Lung (tissue), 12 donors: ENCODE results near the gene NPEPL1. TPM values are rescaled to one million over a fixed set of nuclear protein-coding genes. Genes with fewer than 3 reads are reported as not detected.

Experiments
- ATAC-seq: fragments of 200-7000 bp; cut with Tn5 transposase; one replicate; pipeline ENCODE4 v1.9.1; 2020; ENCODE audit warnings: moderate number of reproducible peaks; ENCODE audit not compliant: insufficient read depth, low FRiP score
- DNase-seq, 3 donors: peaks; one replicate each; pipeline ENCODE4 v3.0.0-alpha.2; 2013 to 2017
- H3K27ac ChIP-seq, 2 donors: one replicate each; pipeline ENCODE4 v1.5.1; 2013; ENCODE audit warnings: mild to moderate bottlenecking in 2 of 2, moderate library complexity in 2 of 2, control low read depth in 1 of 2, inconsistent platforms in 1 of 2, low read depth in 1 of 2, low read length in 1 of 2
- H3K27me3 ChIP-seq, 3 donors: one replicate each; pipeline ENCODE4 v1.5.1; 2013; ENCODE audit warnings: low read length in 2 of 3; ENCODE audit not compliant: control insufficient read depth in 3 of 3, insufficient read depth in 3 of 3
- H3K36me3 ChIP-seq, 4 donors: one replicate each; pipeline ENCODE4 v1.5.1; 2013; ENCODE audit warnings: low read length in 4 of 4, mild to moderate bottlenecking in 1 of 4, moderate library complexity in 1 of 4; ENCODE audit not compliant: control insufficient read depth in 4 of 4, insufficient read depth in 4 of 4
- H3K4me1 ChIP-seq, 5 donors: one replicate each; pipeline ENCODE4 v1.5.1; 2013; ENCODE audit warnings: low read length in 5 of 5, mild to moderate bottlenecking in 2 of 5, moderate library complexity in 1 of 5; ENCODE audit not compliant: control insufficient read depth in 5 of 5, insufficient read depth in 5 of 5
- H3K4me3 ChIP-seq: one replicate; pipeline ENCODE4 v1.5.1; 2013; ENCODE audit warnings: mild to moderate bottlenecking, control low read depth, moderate library complexity
- H3K9ac ChIP-seq, 2 donors: one replicate each; pipeline ENCODE4 v1.5.1; 2013; ENCODE audit warnings: low read length in 2 of 2, control low read depth in 1 of 2; ENCODE audit not compliant: insufficient read depth in 1 of 2
- H3K9me3 ChIP-seq, 4 donors: one replicate each; pipeline ENCODE4 v1.5.1; 2013; ENCODE audit warnings: low read length in 3 of 4, mild to moderate bottlenecking in 1 of 4, moderate library complexity in 1 of 4; ENCODE audit not compliant: control insufficient read depth in 4 of 4, insufficient read depth in 3 of 4
- WGBS, 2 donors: extraction: QIAGEN DNeasy Blood & Tissue Kit; methylation state at CpG; one replicate each; pipeline ENCODE4 v1.1.7; 2013; 5-methylcytosine and 5-hydroxymethylcytosine counted together
- polyA plus RNA-seq, 2 donors: library from polyadenylated mRNA; stranded (reverse); fragments of 200-250 nt; gene quantifications; one replicate each; pipeline ENCODE4 v1.2.1, GENCODE V29; 2013
- total RNA-seq, 2 donors: library from RNA; depleted of rRNA in 1 of 2; stranded (reverse); fragments of >200 nt in 1 of 2; gene quantifications; one replicate each; pipeline ENCODE4 v1.2.1, GENCODE V29; 2014 to 2021
- TF ChIP-seq, protein P1 (sequence below): IDR thresholded peaks from 2 replicates; pipeline ENCODE4 v1.5.1; 2012; ENCODE audit warnings: mild to moderate bottlenecking; ENCODE audit errors: control extremely low read depth, extremely low read depth
- donor health status: control.
- donor health status: control.
- donor health status: Bipolar disorder and iron deficiency.
- donor health status: healthy.
- donor health status: DM: yes; HTN: yes; CAD: no.

The NPEPL1 gene
- total and polyA plus RNA-seq, 4 donors, result 24.3 to 46.2 (median 41.2) TPM

DNA sequence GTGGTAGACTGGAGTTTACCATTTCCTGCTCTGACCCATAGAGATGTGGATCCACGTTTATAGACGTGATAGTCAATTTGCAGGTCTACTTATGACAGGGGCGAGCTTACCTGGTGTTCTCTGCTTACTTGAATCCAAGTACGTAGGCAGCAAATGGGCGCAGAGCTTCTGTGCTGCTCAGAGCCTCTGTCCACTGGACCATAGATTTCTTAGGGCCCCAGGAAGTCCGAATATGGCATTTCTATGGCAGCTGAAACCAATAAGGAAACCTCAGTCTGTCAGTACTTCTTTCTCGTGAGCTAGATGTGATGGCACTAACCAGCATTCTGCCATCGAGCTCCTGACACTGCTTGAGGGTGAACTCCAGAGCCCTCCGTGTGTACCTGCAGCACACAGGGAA lies 19.5 kb upstream of the NPEPL1 start:
- TF ChIP-seq, protein P1, sequence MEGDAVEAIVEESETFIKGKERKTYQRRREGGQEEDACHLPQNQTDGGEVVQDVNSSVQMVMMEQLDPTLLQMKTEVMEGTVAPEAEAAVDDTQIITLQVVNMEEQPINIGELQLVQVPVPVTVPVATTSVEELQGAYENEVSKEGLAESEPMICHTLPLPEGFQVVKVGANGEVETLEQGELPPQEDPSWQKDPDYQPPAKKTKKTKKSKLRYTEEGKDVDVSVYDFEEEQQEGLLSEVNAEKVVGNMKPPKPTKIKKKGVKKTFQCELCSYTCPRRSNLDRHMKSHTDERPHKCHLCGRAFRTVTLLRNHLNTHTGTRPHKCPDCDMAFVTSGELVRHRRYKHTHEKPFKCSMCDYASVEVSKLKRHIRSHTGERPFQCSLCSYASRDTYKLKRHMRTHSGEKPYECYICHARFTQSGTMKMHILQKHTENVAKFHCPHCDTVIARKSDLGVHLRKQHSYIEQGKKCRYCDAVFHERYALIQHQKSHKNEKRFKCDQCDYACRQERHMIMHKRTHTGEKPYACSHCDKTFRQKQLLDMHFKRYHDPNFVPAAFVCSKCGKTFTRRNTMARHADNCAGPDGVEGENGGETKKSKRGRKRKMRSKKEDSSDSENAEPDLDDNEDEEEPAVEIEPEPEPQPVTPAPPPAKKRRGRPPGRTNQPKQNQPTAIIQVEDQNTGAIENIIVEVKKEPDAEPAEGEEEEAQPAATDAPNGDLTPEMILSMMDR, result no peak
- DNase-seq (no peak), ATAC-seq (no peak)
- Histone ChIP-seq H3K4me3 (no peak overlapping the region), H3K27me3 (no peaks in the 10 kb centered on the region), H3K36me3 (peaks cover 40 to 53% (median 41%) of the 10 kb centered on the region in 4 donors), H3K9me3 (no peaks in the 10 kb centered on the region), H3K4me1 (no peaks in the 10 kb centered on the region), H3K27ac (no peak overlapping the region), H3K9ac (no peak overlapping the region)
- 94% methylated on average over 9 of the region's 9 CpGs for WGBS, 2 donors

DNA sequence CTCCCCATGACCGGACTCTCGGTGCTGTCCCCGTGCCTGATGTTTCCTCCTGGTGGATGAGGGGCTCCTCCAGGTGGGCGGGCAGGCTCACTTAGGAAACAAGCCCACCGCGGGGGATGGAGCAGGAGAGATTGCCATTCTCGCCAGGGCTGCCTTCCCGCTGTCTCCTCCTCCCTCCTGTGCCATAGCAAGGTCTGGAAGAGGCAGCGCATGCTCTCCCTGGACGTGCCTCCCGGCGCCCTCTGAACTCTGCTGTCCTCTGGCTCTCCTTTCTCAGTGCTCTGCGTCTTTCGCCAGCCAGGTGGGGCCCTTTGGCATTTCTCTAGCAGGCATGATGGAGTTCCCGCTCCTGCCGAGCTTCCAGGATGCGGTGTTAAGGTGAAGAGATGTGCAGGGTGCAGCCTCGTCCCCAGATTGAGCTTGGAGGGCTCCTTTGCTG lies 17.4 kb upstream of the NPEPL1 start:
- no peaks in the 10 kb centered on the region for H3K4me1 ChIP-seq
- H3K9ac ChIP-seq, result no peak overlapping the region
- 94 to 97% methylated on average over 18 of the region's 18 CpGs for WGBS, 2 donors
- no peak overlapping the region for H3K27ac ChIP-seq
- no peak overlapping the region for H3K4me3 ChIP-seq
- H3K9me3 ChIP-seq, result no peaks in the 10 kb centered on the region
- DNase-seq (no peak), ATAC-seq (no peak)
- H3K27me3 ChIP-seq, result no peaks in the 10 kb centered on the region
- TF ChIP-seq, protein P1, result no peak
- peaks cover 29 to 47% (median 39%) of the 10 kb centered on the region in 4 donors for H3K36me3 ChIP-seq

DNA sequence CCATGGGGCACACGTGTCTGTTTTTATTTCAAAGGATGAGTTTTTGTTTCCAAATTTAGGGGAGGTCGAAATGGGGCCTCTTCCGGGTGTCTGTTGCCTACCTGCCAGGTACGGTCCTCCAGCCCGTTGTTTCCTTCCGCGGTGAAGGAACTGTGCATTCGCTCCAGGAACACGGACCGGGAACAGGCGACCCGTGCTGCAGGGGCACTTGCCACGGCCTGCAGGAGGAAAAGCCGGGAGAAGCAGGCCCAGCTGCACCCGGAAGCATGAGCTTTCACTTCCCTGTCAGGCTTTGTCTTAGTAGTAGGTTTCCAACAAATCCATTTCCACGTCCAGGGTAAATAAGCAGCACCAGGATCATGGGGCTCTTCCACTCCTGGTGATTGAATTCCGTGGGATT lies 17.0 kb upstream of the NPEPL1 start:
- TF ChIP-seq, protein P1, result no peak
- DNase-seq (no peak), ATAC-seq (no peak)
- Histone ChIP-seq H3K27ac (no peak overlapping the region), H3K27me3 (no peaks in the 10 kb centered on the region), H3K4me1 (no peaks in the 10 kb centered on the region), H3K4me3 (no peak overlapping the region), H3K36me3 (peaks cover 29 to 49% (median 38%) of the 10 kb centered on the region in 4 donors), H3K9ac (no peak overlapping the region), H3K9me3 (no peaks in the 10 kb centered on the region)
- WGBS, 2 donors, result 93 to 94% methylated on average over 17 of the region's 17 CpGs

DNA sequence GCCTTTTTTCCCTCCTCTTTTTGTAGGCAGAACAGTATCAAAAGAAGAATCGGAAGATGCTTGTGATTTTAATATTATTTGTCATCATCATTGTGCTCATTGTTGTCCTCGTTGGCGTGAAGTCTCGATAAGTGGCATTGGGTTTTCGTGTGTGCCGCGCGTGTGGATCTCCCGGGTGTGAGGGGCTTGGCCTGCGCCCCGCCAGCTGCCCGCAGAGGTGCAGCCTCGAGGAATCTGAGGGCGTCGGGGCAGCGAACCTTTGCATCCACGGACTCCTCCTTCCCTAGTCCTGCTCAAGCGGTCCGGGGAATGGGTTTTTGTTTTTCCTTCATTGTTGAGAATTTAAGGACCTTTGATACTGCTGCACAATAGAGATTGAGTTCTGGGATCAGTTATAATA lies 16.4 kb upstream of the NPEPL1 start:
- H3K27ac ChIP-seq, result no peak overlapping the region
- ATAC-seq, result no peak
- no peak for DNase-seq
- no peak overlapping the region for H3K9ac ChIP-seq
- 97 to 98% methylated on average over 19 of the region's 19 CpGs for WGBS, 2 donors
- TF ChIP-seq, protein P1, result no peak
- peaks cover 29 to 45% (median 34%) of the 10 kb centered on the region in 4 donors for H3K36me3 ChIP-seq
- no peaks in the 10 kb centered on the region for H3K4me1 ChIP-seq
- no peaks in the 10 kb centered on the region for H3K9me3 ChIP-seq
- H3K4me3 ChIP-seq, result no peak overlapping the region
- no peaks in the 10 kb centered on the region for H3K27me3 ChIP-seq
